CD14-positive monocyte (primary cell): ENCODE data around the gene P2RY14. TPM values are rescaled to one million over a fixed set of nuclear protein-coding genes. Genes with fewer than 3 reads are reported as not detected.

Experiments
- DNase-seq, 3 donors: peaks; one replicate each; pipeline ENCODE4 v3.0.0-alpha.2; 2011 to 2022
- H2AFZ ChIP-seq: 2 replicates; pipeline ENCODE4 v1.6.0; 2012; ENCODE audit warnings: mild to moderate bottlenecking, low read depth, low read length, inconsistent platforms; ENCODE audit not compliant: insufficient read depth, poor library complexity, severe bottlenecking
- H3K27ac ChIP-seq, 2 donors: 1 replicate in 1 of 2; 2 replicates in 1 of 2; pipeline ENCODE4 v1.5.1; 2012 to 2013; ENCODE audit warnings: low read length in 2 of 2, control low read depth in 1 of 2, inconsistent platforms in 1 of 2, low read depth in 1 of 2, mild to moderate bottlenecking in 1 of 2
- H3K27me3 ChIP-seq, 2 donors: one replicate each; pipeline versions ENCODE4 v1.6.0 to v1.6.1; 2011 to 2013; ENCODE audit warnings: low read length in 2 of 2; ENCODE audit not compliant: control insufficient read depth in 2 of 2, insufficient read depth in 2 of 2
- H3K36me3 ChIP-seq, 2 donors: replicated peaks in 1 of 2; 1 replicate in 1 of 2; 2 replicates in 1 of 2; pipeline versions ENCODE4 v1.5.1 to v1.6.1; 2012 to 2013; ENCODE audit warnings: low read length in 2 of 2, control low read depth in 1 of 2, inconsistent platforms in 1 of 2, mild to moderate bottlenecking in 1 of 2; ENCODE audit not compliant: insufficient read depth in 2 of 2, control insufficient read depth in 1 of 2
- H3K4me1 ChIP-seq, 2 donors: 1 replicate in 1 of 2; 2 replicates in 1 of 2; pipeline versions ENCODE4 v1.5.1 to v1.6.1; 2012 to 2013; ENCODE audit warnings: low read length in 2 of 2, control low read depth in 1 of 2, inconsistent platforms in 1 of 2, mild to moderate bottlenecking in 1 of 2, moderate library complexity in 1 of 2; ENCODE audit not compliant: insufficient read depth in 2 of 2, control insufficient read depth in 1 of 2
- H3K4me2 ChIP-seq: replicated peaks from 2 replicates; pipeline ENCODE3; 2012; ENCODE audit warnings: low read length, moderate library complexity, mild to moderate bottlenecking; ENCODE audit not compliant: poor library complexity, severe bottlenecking; ENCODE audit errors: extremely low read depth
- H3K4me3 ChIP-seq, 3 experiments: fragments of 200-600 bp in 1 of 3; sonication (generic) in 1 of 3; replicated peaks in 1 of 3; 1 replicate in 2 of 3; 2 replicates in 1 of 3; pipeline ENCODE4 v1.5.1; 2011 to 2013; ENCODE audit warnings: low read length in 3 of 3, mild to moderate bottlenecking in 3 of 3, control low read depth in 2 of 3, low read depth in 2 of 3, inconsistent platforms in 1 of 3, moderate library complexity in 1 of 3
- H3K79me2 ChIP-seq: 2 replicates; pipeline ENCODE4 v1.6.0; 2012; ENCODE audit warnings: mild to moderate bottlenecking, control low read depth, inconsistent platforms, low read length, moderate library complexity; ENCODE audit not compliant: insufficient read depth
- H3K9ac ChIP-seq: 2 replicates; pipeline ENCODE4 v1.6.0; 2017; ENCODE audit warnings: low read length, mild to moderate bottlenecking; ENCODE audit not compliant: insufficient read depth, poor library complexity, severe bottlenecking
- H3K9me3 ChIP-seq, 2 donors: replicated peaks in 1 of 2; 1 replicate in 1 of 2; 2 replicates in 1 of 2; pipeline versions ENCODE4 v1.5.1 to v1.6.1; 2012 to 2013; ENCODE audit warnings: low read length in 2 of 2, control low read depth in 1 of 2; ENCODE audit not compliant: control insufficient read depth in 1 of 2, insufficient read depth in 1 of 2
- H4K20me1 ChIP-seq: 2 replicates; pipeline ENCODE4 v1.6.0; 2012; ENCODE audit warnings: mild to moderate bottlenecking, low read length, control low read depth, moderate library complexity; ENCODE audit not compliant: insufficient read depth
- H3K27ac Mint-ChIP-seq, 7 donors: one replicate each; pipeline ENCODE4 v1.8.0; 2020; ENCODE audit warnings: mild to moderate bottlenecking in 7 of 7, mixed read lengths in 7 of 7, moderate library complexity in 6 of 7, inconsistent platforms in 2 of 7
- H3K27me3 Mint-ChIP-seq, 3 donors: one replicate each; pipeline ENCODE4 v1.8.0; 2021 to 2022; ENCODE audit warnings: low read depth in 3 of 3, mild to moderate bottlenecking in 3 of 3, mixed read lengths in 3 of 3, moderate library complexity in 3 of 3, inconsistent platforms in 1 of 3
- H3K36me3 Mint-ChIP-seq, 2 donors: one replicate each; pipeline ENCODE4 v1.8.0; 2020; ENCODE audit warnings: mixed read lengths in 2 of 2, inconsistent platforms in 1 of 2, mild to moderate bottlenecking in 1 of 2
- H3K4me1 Mint-ChIP-seq: one replicate; pipeline ENCODE4 v1.8.0; 2020; ENCODE audit warnings: mild to moderate bottlenecking, mixed read lengths
- H3K4me3 Mint-ChIP-seq, 2 donors: one replicate each; pipeline ENCODE4 v1.8.0; 2020; ENCODE audit warnings: mild to moderate bottlenecking in 2 of 2, mixed read lengths in 2 of 2, moderate library complexity in 1 of 2
- H3K9me3 Mint-ChIP-seq, 7 donors: one replicate each; pipeline ENCODE4 v1.8.0; 2020 to 2022; ENCODE audit warnings: mixed read lengths in 7 of 7, mild to moderate bottlenecking in 6 of 7, moderate library complexity in 6 of 7, inconsistent platforms in 2 of 7
- CTCF ChIP-seq: fragments of 200-600 bp; IDR thresholded peaks from one replicate; pipeline ENCODE4 v1.8.0; 2022; ENCODE audit warnings: antibody characterized with exemption, mild to moderate bottlenecking
- WGBS: methylation state at CpG from one replicate; pipeline ENCODE4 v1.1.5; 2013; ENCODE audit warnings: missing lambda C conversion rate; ENCODE audit not compliant: insufficient coverage; 5-methylcytosine and 5-hydroxymethylcytosine counted together
- intact Hi-C, 2 donors: fragments of 100-400 bp; cut with micrococcal nuclease; formaldehyde crosslinking; loops; one replicate each; pipeline versions ENCODE4 v1.15.0 to v1.15.1; 2023
- polyA minus RNA-seq: library from RNA; depleted of rRNA, polyadenylated mRNA; stranded (reverse); fragments of >200 nt; gene quantifications from 2 replicates; pipeline ENCODE4 v1.2.3, GENCODE V29; 2012
- polyA plus RNA-seq, 3 donors: library from polyadenylated mRNA; depleted of rRNA in 1 of 3; unstranded in 2 of 3; stranded (reverse) in 1 of 3; fragments of 300-500 nt in 2 of 3; fragments of >200 nt in 1 of 3; fragmentation: Illumina TruSeq in 2 of 3; gene quantifications; 1 replicate in 2 of 3; 2 replicates in 1 of 3; pipeline ENCODE4 v1.2.3, GENCODE V29; 2012 to 2021
- total RNA-seq, 12 experiments: library from RNA in 1 of 12; stranded (reverse) in 1 of 12; fragments of 120-200 nt in 1 of 12; gene quantifications; one replicate each; pipeline ENCODE4 v1.2.4 and lab custom pipeline; 2013 to 2026; ENCODE audit warnings: mixed read lengths in 6 of 12, inconsistent platforms in 1 of 12

The P2RY14 gene
- 0.89 TPM for total RNA-seq (2013)
- polyA plus RNA-seq: under 1 TPM; 0.20 to 0.67 (median 0.50) TPM
- 0.14 and 0.40 TPM in 2 replicates for polyA minus RNA-seq
- total RNA-seq (lab: John Stamatoyannopoulos, UW): 0 to 1.7 (median 0.27) reads per million in 11 experiments

GRCh38 chr3:151278230-151278629, at the start of gene P2RY14:
Gene P2RY14 (minus strand): TSS chr3:151278542. CDS start chr3:151214316, 64,226 bp downstream.
- H3K79me2 ChIP-seq: no peaks in the 10 kb centered on the region
- Mint-ChIP-seq H3K27me3 (peaks cover 0 to 2% (median 0%) of the 10 kb centered on the region in 3 donors), H3K9me3 (no peaks in the 10 kb centered on the region), H3K4me1 (peaks cover 33% of the 10 kb centered on the region), H3K4me3 (peak within 1 kb of the TSS in 1 of 2 donors; percentile 67), H3K27ac (peak within 1 kb of the TSS; percentile 61 to 88 (median 84)), H3K36me3 (no peaks in the 10 kb centered on the region)
- H3K9me3 ChIP-seq: no peaks in the 10 kb centered on the region
- H3K27ac ChIP-seq: peak within 1 kb of the TSS in 1 of 2 donors; percentile 77
- no peaks in the 10 kb centered on the region for H3K27me3 ChIP-seq
- WGBS: no CpG with 5 or more reads among the region's 4 CpGs
- TF ChIP-seq CTCF: no peak
- H3K4me1 ChIP-seq: peaks cover 32 to 43% of the 10 kb centered on the region in 2 donors
- H3K4me3 ChIP-seq: peak within 1 kb of the TSS in 1 of 3 experiments; percentile 38
- peak; percentile 65 to 76 (median 75) for DNase-seq
- intact Hi-C loops: no loop called here
- no peaks in the 10 kb centered on the region for H3K36me3 ChIP-seq
- H2AFZ ChIP-seq: peak within 1 kb of the TSS; percentile 19
- H4K20me1 ChIP-seq: no peaks in the 10 kb centered on the region
- H3K9ac ChIP-seq: no peak within 1 kb of the TSS
- peak within 1 kb of the TSS; percentile 50 for H3K4me2 ChIP-seq

GRCh38 chr3:151327571-151328198, 49.3 kb upstream of the P2RY14 start:
- H2AFZ ChIP-seq: no peak overlapping the region

More at GRCh38 chr3:151327571-151328198, 49.3 kb upstream of the P2RY14 start:
- peak overlapping the region; percentile 90 to 98 for H3K4me3 Mint-ChIP-seq
- no CpG with 5 or more reads among the region's 3 CpGs for WGBS
- intact Hi-C loops: loop anchor here (5.0 to 10.0 kb wide), 2 partner anchors 55 to 57 kb away; partner anchors contain the start of gene P2RY12 (in 2 of the 2)
- peaks cover 0 to 2% (median 0%) of the 10 kb centered on the region in 7 donors for H3K9me3 Mint-ChIP-seq
- H3K27me3 Mint-ChIP-seq: peaks cover 0 to under 1% (median 0%) of the 10 kb centered on the region in 3 donors
- peak overlapping the region; percentile 72 to 96 (median 95) for H3K27ac Mint-ChIP-seq
- peak; percentile 82 for TF ChIP-seq CTCF
- H3K27ac ChIP-seq: peak overlapping the region in 1 of 2 donors; percentile 87
- H3K4me3 ChIP-seq: peak overlapping the region; percentile 52 to 99 (median 83)
- peak overlapping the region; percentile 95 for H3K4me2 ChIP-seq
- no peaks in the 10 kb centered on the region for H3K27me3 ChIP-seq
- H4K20me1 ChIP-seq: peaks cover 27% of the 10 kb centered on the region
- no peaks in the 10 kb centered on the region for H3K9me3 ChIP-seq
- H3K36me3 ChIP-seq: peaks cover 0 to 13% of the 10 kb centered on the region in 2 donors
- H3K36me3 Mint-ChIP-seq: peaks cover 15 to 24% of the 10 kb centered on the region in 2 donors
- DNase-seq: peak in 1 of 3 donors; percentile 43
- H3K9ac ChIP-seq: peak overlapping the region; percentile 57
- peaks cover 54% of the 10 kb centered on the region for H3K79me2 ChIP-seq
- H3K4me1 ChIP-seq: peaks cover 55 to 78% of the 10 kb centered on the region in 2 donors
- peaks cover 71% of the 10 kb centered on the region for H3K4me1 Mint-ChIP-seq
